HS-27A (cell line): ENCODE data around the gene PTPN4.
A peak's percentile ranks its signal among the peaks of the same experiment; 100 is the strongest.
"Not testable (repeated sequence)": the region's sequence is repeated elsewhere in the genome, so short reads cannot be mapped to it uniquely, and the experiment has no call there.

Experiments
- DNase-seq: peaks from one replicate; pipeline ENCODE4 v3.0.0-alpha.2; 2012; ENCODE audit warnings: low read depth, missing footprints

Gene PTPN4

GRCh38 chr2:119943058-119943457 is 183.3 kb downstream of the PTPN4 start:
- no peak for DNase-seq

DNA sequence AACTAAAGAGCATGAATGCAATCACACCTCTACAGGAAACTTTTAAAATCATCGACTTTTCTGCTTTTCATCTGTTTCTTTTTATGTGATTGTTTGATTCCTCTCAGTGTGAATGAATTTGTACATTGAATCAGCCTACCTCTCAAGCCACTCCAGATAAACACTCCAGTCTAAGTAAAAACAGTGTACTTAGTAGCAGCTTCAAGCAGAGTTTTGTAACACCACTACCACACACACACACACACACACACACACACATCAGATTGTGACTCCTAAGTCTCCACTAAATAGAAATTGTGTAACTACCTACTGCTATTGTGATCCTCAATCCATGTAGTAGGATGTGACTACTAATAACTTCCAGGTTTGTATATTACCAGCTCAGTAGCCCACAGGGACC is 187.8 kb downstream of the PTPN4 start:
- DNase-seq: no peak

GRCh38 chr2:119950966-119951365 is 191.2 kb downstream of the PTPN4 start:
- DNase-seq: no peak

DNA sequence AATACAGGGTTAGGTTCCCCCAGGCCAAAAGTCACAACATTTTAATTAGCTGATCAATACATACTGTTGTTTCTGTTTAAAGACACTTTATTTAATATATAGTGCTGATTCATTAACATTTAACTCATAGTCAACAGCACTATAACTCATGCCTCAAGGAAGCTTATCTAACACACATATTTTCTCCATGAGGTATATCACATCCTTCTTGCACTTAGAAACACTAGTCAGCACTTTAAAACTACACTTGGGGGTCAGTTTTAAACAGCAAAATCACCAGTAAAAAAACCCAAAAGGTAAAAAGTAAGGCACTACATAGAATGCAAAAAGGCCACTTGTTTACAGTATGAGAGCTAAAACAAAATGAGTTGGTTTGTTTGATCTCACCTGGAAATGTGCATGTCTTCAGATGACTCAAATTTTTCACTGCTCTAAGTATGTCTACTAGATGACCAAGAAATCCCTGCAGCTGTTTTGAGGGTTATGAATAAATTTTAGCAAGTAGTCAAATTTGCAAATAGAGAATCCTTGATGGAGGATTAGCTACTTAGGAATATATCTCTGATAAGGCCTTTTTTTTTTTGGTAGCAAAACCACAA is 199.0 kb downstream of the PTPN4 start:
- no peak for DNase-seq

- no peak for DNase-seq
Measured at GRCh38 chr2:119960821-119961220, 201.1 kb downstream of the PTPN4 start.

DNA sequence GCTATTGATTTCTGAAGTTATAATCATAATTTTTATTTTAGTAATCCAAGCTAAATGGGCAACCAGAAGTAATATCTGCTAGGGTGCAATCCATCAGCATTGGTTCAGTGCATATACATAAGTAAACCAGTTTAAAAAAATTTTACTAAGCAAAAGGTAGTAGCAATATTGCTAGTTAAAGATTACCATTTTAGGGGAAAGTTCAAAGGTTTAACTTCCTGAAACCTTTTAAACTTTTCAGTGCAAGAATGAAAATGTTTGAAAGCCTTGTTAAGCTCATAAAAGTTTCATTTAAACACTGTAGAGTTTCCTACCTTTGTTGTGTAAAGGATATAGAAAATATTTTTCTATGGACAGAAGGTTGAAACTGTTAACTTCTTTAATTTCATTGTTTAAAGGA is 222.2 kb downstream of the PTPN4 start:
- DNase-seq: no peak

GRCh38 chr2:119982506-119982905 is 222.8 kb downstream of the PTPN4 start:
- DNase-seq: no peak

DNA sequence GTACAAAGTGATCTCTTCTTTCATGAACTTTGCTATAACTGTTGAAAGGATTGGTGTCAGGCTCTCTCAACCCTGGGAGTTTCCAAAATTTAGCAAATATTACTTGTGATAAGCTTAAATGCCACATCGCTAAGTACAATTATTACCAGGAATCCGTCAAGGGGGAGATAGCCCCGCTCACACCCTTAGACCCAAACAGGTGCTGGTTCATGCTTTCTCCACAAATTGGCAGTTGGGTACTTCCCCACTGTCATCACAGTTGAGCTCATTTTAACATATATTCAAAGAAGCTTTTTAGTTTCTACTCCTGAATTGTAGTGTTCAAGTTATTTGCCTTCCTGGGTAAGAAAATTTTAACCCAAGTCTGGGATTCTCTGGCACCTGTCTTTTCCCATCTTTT is 223.4 kb downstream of the PTPN4 start:
- no peak for DNase-seq

DNA sequence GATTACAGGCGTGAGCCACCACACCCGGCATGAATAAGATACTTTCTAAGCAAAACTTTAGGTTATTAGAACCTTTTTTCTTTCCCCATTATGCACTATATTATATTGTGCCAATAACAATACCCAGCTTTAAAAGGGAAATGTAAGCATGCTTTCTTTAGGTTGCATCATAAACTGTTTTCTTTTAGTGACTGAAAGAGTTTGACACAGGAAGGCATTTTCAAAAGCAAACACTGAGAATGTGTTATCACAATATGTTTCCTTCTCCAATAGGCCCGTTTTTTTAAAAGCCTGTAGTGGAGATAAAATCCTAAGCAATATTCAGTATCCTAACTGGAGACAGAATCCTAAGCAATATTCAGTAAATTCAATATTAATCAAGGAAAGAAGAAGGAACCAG is 236.4 kb downstream of the PTPN4 start:
- no peak for DNase-seq

DNA sequence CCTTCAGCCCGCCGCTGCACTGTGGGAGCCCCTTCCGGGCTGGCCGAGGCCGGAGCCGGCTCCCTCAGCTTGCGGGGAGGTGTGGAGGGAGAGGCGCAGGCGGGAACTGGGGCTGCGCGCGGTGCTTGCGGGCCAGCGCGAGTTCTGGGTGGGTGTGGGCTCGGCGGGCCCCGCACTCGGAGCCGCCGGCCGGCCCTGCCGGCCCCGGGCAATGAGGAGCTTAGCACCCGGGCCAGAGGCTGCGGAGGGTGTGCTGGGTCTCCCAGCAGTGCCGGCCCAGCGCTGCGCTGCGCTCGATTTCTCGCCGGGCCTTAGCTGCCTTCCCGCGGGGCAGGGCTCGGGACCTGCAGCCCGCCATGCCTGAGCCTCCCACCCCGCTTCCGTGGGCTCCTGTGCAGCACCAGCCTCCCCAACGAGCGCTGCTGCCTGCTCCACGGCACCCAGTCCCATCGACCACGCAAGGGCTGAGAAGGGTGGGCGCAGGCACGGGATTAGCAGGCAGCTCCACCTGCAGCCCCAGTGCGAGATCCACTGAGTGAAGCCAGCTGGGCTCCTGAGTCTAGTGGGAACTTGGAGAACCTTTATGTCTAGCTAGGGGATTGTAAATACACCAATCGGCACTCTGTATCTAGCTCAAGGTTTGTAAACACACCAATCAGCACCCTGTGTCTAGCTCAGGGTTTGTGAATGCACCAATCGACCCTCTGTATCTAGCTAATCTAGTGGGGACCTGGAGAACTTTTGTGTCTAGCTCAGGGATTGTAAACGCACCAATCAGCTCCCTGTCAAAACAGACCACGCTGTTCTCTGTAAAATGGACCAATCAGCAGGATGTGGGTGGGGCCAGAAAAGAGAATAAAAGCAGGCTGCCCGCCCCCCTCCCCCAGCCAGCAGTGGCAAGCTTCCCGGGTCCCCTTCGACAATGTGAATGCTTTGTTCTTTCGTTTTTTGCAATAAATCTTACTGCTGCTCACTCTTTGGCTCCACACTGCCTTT is 237.5 kb downstream of the PTPN4 start:
- not testable (repeated sequence) for DNase-seq

GRCh38 chr2:120001471-120001870 is 241.7 kb downstream of the PTPN4 start:
- DNase-seq: no peak

- no peak for DNase-seq
Measured at GRCh38 chr2:120004254-120004653, 244.5 kb downstream of the PTPN4 start.

DNA sequence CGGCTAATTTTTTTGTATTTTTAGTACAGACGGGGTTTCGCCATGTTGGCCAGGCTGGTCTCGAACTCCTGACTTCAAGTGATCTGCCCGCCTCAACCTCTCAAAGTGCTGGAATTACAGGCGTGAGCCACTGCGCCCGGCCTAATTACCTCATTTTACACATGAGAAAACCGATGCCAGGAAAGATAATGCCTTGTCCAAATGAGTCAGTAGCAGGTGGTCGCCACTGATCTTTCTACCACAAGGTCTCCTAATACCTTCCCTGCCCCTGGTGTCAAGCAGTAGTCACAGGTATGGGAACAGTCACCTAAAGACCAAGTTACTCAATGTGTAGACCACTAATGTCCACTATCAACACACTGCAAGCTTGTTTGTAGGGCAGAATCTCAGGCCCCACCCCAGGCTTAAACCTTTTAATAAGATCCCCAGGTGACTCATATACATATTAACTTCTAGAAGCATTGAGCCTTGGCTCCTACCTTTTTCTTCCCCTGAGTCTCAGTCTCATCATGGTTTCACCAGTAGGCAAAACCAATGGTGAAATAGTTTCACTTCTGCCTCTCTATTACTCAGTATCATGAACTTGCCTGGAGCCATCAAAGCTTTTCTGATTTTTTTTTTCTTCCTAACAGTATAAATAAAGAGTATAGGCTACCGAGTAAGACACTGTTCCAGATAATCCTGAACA is 246.3 kb downstream of the PTPN4 start:
- no peak for DNase-seq

GRCh38 chr2:120007851-120008250 is 248.1 kb downstream of the PTPN4 start:
- DNase-seq: no peak

DNA sequence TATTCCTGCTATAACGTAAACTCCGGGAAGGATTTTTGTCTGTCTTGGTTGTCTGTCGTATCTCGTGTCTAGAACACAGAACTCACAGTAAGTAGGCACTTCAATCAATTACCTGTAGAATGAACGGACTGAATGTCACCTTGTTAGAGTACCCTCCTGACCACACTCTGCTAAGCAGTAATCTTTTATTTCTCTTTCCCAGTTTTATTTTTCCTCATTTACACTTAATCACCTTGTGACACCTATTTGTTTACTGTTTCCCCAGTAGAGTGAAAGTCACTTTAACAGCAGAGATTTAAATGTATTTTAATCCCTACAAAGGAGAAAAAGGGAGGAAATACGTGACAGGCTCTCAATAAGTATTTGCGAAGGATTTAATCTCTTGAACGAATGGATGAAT is 252.6 kb downstream of the PTPN4 start:
- DNase-seq: no peak

DNA sequence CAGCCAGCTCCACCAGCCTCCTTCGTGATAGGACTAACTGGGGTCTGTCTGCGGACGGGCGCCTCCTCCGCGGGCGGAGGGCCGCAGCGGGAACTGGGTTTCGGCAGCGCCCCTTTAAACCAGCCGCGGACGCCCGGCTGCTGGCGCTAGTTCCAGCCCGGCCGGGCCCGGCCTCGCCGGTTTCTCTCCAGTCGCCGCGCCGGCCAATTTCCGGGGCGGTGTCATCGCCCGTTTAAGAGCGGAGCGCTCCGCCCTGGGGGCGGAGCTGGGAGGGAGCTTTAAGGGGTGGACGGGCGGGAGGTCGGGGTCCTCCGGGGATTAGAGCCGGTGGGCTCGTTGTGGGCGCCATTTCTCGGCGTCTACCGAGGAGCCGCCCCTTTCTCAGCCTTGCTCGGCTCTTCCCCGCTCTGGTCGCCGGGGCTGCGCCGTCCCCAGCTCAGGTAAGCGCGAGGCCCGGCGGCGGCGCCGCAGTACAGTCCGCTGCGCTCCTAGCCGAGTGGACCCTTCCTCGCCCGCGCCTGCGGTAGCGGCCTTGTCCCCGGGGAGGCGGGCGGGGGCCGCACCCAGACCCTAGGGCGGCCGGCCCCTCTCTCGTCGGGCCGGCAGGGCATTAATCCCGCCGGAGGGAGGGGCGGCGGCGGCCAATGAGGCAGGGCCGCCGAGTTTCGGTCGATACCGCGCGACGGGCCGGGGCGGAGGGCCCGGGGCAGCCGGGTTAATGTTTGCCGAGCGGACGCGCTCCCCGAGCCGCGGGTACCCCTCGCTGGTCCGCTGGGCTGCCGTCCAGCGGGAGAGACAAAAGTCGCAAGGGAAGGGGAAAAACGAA is 253.3 kb downstream of the PTPN4 start, which contains the start of gene EPB41L5:
TSS of gene EPB41L5 (plus strand) at position 307 of the 826 bp plus-strand sequence. CDS start 6,008 bp downstream, outside the sequence.
- peak; percentile 65 for DNase-seq

DNA sequence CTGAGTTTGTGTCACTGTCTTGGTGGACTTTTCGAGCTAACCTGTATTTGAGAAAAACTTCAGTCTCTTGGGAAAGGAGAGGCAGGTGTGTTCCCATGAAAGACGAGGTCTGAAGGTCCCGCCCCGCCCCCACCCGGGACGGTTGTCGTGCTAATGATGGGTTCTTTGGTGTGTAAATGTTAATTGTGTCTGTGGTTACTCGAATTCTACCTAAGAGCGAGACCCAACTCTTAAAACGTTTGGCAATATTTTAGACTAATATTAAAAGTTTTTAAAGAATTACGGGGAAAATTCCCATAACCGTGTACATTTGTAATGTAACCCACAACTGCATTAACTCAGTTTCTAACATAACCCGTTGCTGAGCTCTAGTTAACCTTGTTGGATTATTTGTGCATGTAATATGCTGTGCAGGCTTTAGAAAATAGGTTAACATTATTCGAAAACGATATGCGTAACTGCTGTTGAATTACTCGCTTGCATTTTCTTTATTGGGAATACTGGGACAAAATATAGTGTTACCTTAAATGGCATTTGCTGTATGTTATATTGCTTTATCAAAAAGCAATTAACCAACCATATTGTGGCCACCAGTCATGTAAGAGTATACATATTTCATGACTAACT is 254.0 kb downstream of the PTPN4 start:
- no peak for DNase-seq

DNA sequence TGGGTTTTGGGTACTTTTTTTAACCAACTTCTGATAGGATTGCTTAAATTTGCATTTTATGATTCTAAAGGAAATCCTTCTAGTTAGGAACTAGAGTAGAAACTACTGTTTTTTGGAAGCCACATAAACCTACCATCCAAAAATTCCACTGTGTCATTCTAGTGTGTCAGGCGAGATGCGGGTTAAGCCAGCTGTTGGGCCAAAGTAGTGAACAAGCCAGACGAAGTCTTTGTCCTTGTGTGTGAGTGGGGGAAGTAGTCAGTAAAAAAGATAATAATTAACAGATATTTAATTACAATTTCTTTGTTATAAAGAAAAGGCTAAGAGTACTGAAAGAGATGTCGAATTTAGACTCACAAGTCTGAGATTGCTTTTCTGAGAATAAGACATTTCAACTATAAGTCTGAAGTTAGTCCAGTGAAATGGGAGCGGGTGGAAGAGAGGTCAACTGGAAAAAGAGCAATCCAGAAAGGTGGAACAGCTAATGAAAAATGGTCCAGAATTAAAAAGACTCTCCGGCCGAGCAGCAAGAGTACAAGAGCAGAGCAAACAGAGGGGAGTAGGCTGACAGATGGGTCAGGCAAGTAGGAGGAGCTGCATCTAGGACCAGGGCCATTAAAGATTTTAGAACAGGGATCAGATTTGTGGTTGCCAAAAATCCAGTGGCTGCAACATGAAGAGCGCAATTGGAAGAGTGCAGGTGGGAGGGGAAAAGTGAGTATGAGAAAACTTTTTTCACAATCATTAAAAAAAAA is 254.7 kb downstream of the PTPN4 start:
- no peak for DNase-seq

GRCh38 chr2:120016800-120017199 is 257.1 kb downstream of the PTPN4 start:
- no peak for DNase-seq

DNA sequence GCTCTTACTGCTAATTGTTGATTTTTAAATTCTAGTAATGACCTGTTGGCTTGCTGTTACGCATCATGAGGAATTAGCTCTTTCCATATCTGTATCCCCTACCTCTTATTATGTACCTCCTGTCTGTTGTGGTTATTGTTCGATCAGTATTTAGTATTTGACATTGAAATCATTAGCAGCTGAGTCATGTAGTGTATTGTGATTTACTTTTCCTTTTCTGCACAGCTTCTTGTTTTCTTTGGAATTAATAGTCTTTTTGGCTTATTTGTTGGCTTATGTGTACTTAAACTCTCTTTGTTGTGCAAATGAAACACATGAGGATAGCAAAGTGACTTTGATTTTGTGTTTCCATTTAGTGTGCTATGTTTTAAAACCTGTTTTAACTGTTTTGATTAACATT is 257.5 kb downstream of the PTPN4 start:
- no peak for DNase-seq

GRCh38 chr2:120018549-120018948 is 258.8 kb downstream of the PTPN4 start:
- no peak for DNase-seq
